Gastroesophageal sphincter (tissue), 4 donors: ENCODE results near the gene SPSB3. TPM values are rescaled to one million over a fixed set of nuclear protein-coding genes. Genes with fewer than 3 reads are reported as not detected.
A peak's percentile ranks its signal among the peaks of the same experiment; 100 is the strongest.

ENCODE experiments used
- ATAC-seq: fragments of 150-250 bp; one replicate; pipeline ENCODE4 v1.9.1; 2016; ENCODE audit warnings: mild to moderate bottlenecking, moderate library complexity
- H3K27ac ChIP-seq, 4 donors: fragments of 200-600 bp; sonication (generic) in 3 of 4; 1 replicate in 3 of 4; 2 replicates in 1 of 4; pipeline ENCODE4 v1.5.1; 2016 to 2019
- H3K27me3 ChIP-seq: fragments of 200-600 bp; sonication (generic); one replicate; pipeline ENCODE4 v1.5.1; 2019
- H3K36me3 ChIP-seq, 2 donors: fragments of 200-600 bp; sonication (generic); one replicate each; pipeline ENCODE4 v1.5.1; 2019; ENCODE audit warnings: control low read depth in 1 of 2
- H3K4me1 ChIP-seq, 3 donors: fragments of 200-600 bp; sonication (generic); 1 replicate in 2 of 3; 2 replicates in 1 of 3; pipeline ENCODE4 v1.5.1; 2016 to 2019; ENCODE audit warnings: control low read depth in 2 of 3
- H3K4me3 ChIP-seq, 2 donors: fragments of 200-600 bp; sonication (generic); one replicate each; pipeline ENCODE4 v1.5.1; 2019; ENCODE audit warnings: mild to moderate bottlenecking in 1 of 2, moderate library complexity in 1 of 2
- H3K9me3 ChIP-seq, 3 donors: fragments of 200-600 bp; sonication (generic); one replicate each; pipeline ENCODE4 v1.5.1; 2017 to 2019; ENCODE audit warnings: control low read depth in 2 of 3
- EP300 ChIP-seq: sonication (generic); formaldehyde crosslinking; IDR thresholded peaks from one replicate; pipeline ENCODE4 v1.6.1; 2017; ENCODE audit warnings: antibody characterized with exemption, mild to moderate bottlenecking
- POLR2A ChIP-seq, 2 donors: fragments of 450-650 bp; IDR thresholded peaks; one replicate each; pipeline ENCODE4 v1.6.1; 2017; ENCODE audit warnings: antibody characterized with exemption in 2 of 2, mild to moderate bottlenecking in 2 of 2, moderate library complexity in 1 of 2
- POLR2AphosphoS5 ChIP-seq: sonication (generic); formaldehyde crosslinking; IDR thresholded peaks from one replicate; pipeline ENCODE4 v1.6.1; 2017; ENCODE audit warnings: antibody characterized with exemption
- WGBS, 2 donors: methylation state at CpG; one replicate each; pipeline ENCODE4 v1.1.5; 2018; ENCODE audit warnings: low coverage in 1 of 2; 5-methylcytosine and 5-hydroxymethylcytosine counted together
- total RNA-seq, 4 donors: library from RNA; depleted of rRNA; stranded (reverse); fragments of >200 nt; gene quantifications; one replicate each; pipeline ENCODE4 v1.1.0, GENCODE V29; 2016
- TF ChIP-seq, protein P1 (sequence below), 4 experiments: fragments of 200-600 bp in 2 of 4; fragments of 450-650 bp in 2 of 4; sonication (generic) in 1 of 4; IDR thresholded peaks; one replicate each; pipeline ENCODE4 v1.5.1; 2017 to 2019; ENCODE audit warnings: antibody characterized with exemption in 4 of 4, mild to moderate bottlenecking in 2 of 4, moderate library complexity in 2 of 4

The SPSB3 gene
- total RNA-seq, 4 donors from 2014 or later, result 52.4 to 81.1 (median 75.4) TPM

GRCh38 chr16:1775846-1776671 lies 6.3 kb downstream of the SPSB3 start:
- TF ChIP-seq EP300, result no peak
- TF ChIP-seq, protein P1, sequence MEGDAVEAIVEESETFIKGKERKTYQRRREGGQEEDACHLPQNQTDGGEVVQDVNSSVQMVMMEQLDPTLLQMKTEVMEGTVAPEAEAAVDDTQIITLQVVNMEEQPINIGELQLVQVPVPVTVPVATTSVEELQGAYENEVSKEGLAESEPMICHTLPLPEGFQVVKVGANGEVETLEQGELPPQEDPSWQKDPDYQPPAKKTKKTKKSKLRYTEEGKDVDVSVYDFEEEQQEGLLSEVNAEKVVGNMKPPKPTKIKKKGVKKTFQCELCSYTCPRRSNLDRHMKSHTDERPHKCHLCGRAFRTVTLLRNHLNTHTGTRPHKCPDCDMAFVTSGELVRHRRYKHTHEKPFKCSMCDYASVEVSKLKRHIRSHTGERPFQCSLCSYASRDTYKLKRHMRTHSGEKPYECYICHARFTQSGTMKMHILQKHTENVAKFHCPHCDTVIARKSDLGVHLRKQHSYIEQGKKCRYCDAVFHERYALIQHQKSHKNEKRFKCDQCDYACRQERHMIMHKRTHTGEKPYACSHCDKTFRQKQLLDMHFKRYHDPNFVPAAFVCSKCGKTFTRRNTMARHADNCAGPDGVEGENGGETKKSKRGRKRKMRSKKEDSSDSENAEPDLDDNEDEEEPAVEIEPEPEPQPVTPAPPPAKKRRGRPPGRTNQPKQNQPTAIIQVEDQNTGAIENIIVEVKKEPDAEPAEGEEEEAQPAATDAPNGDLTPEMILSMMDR (IDR thresholded peaks at IDR 0.05), result no peak
- TF ChIP-seq POLR2AphosphoS5, result no peak
- TF ChIP-seq POLR2A (IDR thresholded peaks at IDR 0.05), result no peak
- H3K4me1 ChIP-seq, result peaks cover 0 to 64% (median 22%) of the 10 kb centered on the region in 3 donors
- no peak overlapping the region for H3K4me3 ChIP-seq
- no peaks in the 10 kb centered on the region for H3K27me3 ChIP-seq
- H3K9me3 ChIP-seq, result no peaks in the 10 kb centered on the region
- no peak for ATAC-seq
- WGBS, 2 donors, result no CpG with 5 or more reads among the region's 28 CpGs
- peaks cover 0 to 64% of the 10 kb centered on the region in 2 donors for H3K36me3 ChIP-seq
- H3K27ac ChIP-seq, result no peak overlapping the region

DNA sequence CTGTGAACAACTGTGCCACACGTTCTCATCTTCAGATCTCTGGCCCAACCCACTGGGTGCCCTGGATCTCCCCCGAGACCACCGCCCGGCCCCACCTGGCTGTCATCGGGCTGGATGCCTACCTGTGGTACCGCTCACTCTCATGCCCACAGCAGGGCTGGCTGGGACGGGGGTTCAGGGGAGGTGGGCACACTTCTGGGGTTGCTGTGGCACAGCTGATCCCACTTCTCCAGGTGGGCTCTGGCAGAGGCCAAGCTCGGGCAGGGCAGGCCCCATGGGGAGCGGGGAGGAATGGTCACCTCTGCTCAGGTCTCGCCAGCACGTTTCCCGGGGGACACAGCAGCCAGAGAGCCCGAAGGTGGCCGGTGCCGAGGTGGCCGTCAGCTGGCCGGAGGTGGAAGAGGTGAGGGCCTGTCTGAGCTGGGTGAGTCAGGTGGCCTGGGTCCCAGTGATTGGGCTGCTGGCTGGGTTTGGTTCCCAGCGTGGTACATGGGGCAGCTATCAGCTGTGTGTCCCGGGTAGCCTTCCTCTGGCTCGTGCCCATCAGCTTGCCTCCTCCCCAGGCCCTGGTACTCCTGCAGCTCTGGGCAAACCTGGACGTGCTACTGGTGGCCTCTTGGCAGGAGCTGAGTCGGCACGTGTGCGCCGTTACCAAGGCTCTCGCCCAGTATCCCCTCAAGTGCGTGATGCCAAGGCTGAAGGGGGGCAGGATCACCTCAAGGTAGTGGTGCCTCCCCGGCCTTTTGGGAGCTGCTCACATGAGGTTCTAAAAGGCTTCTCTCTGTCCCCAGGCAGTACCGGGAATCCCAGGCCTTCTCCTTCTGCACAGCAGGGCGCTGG lies 7.1 kb downstream of the SPSB3 start:
- Histone ChIP-seq H3K4me3 (no peak overlapping the region), H3K4me1 (peaks cover 0 to 63% (median 21%) of the 10 kb centered on the region in 3 donors), H3K27me3 (no peaks in the 10 kb centered on the region), H3K27ac (peak overlapping the region in 3 of 4 donors; percentile 96 to 99 (median 98)), H3K9me3 (no peaks in the 10 kb centered on the region), H3K36me3 (peaks cover 0 to 55% of the 10 kb centered on the region in 2 donors)
- no peak for ATAC-seq
- TF ChIP-seq POLR2A (IDR thresholded peaks at IDR 0.05) (no peak), EP300 (no peak), POLR2AphosphoS5 (no peak)
- TF ChIP-seq, protein P1 (IDR thresholded peaks at IDR 0.05), result no peak
- 80% methylated on average over 1 of the region's 30 CpGs; no CpG with 5 or more reads in 1 of the 2 donors for WGBS, 2 donors

DNA sequence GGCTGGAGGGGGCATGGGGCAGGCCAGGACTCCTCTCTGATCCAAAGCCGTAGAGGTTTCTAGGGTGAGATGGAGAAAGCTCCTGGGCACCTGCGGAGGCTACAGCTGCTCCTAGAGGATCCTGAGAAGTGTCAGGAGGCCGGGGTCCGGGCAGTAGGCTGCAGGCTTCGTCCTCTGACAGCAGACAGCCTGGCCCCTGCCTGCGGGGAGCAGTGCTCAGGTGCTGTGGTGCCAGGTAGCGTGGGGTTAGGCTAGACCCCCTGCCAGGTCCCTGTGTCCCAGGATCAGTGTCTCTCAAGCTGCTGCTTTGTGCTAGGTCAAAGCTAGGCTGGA lies 8.0 kb downstream of the SPSB3 start:
- peak overlapping the region in 1 of 2 donors; percentile 84 for H3K4me3 ChIP-seq
- H3K27ac ChIP-seq, result peak overlapping the region in 3 of 4 donors; percentile 96 to 99 (median 98)
- H3K36me3 ChIP-seq, result peaks cover 0 to 53% of the 10 kb centered on the region in 2 donors
- H3K4me1 ChIP-seq, result peaks cover 0 to 63% (median 27%) of the 10 kb centered on the region in 3 donors
- ATAC-seq, result no peak
- no CpG with 5 or more reads among the region's 7 CpGs for WGBS, 2 donors
- no peaks in the 10 kb centered on the region for H3K27me3 ChIP-seq
- no peaks in the 10 kb centered on the region for H3K9me3 ChIP-seq
- TF ChIP-seq EP300 (no peak), POLR2A (IDR thresholded peaks at IDR 0.05) (no peak), POLR2AphosphoS5 (no peak)
- TF ChIP-seq, protein P1 (IDR thresholded peaks at IDR 0.05), result no peak

- TF ChIP-seq EP300 (no peak), POLR2A (IDR thresholded peaks at IDR 0.05) (no peak), POLR2AphosphoS5 (no peak)
- TF ChIP-seq, protein P1 (IDR thresholded peaks at IDR 0.05), result no peak
- Histone ChIP-seq H3K4me1 (peaks cover 0 to 63% (median 27%) of the 10 kb centered on the region in 3 donors), H3K36me3 (peaks cover 0 to 53% of the 10 kb centered on the region in 2 donors), H3K27me3 (no peaks in the 10 kb centered on the region), H3K9me3 (no peaks in the 10 kb centered on the region), H3K4me3 (peak overlapping the region; percentile 71 to 84), H3K27ac (peak overlapping the region; percentile 48 to 99 (median 97))
- no CpG with 5 or more reads among the region's 45 CpGs for WGBS, 2 donors
- peak; percentile 0 for ATAC-seq
These were observed 8.5 kb downstream of the SPSB3 start for GRCh38 chr16:1773703-1774447.
